ENCODE results near the gene MAML3. TPM values are rescaled to one million over a fixed set of nuclear protein-coding genes. Genes with fewer than 3 reads are reported as not detected.

The MAML3 gene
- total and polyA plus RNA-seq, 9 donors, result 11.1 to 23.8 (median 14.9) TPM

- Histone ChIP-seq H3K4me3 (no peak overlapping the region), H3K27ac (no peak overlapping the region), H3K9me3 (no peaks in the 10 kb centered on the region), H3K27me3 (no peaks in the 10 kb centered on the region), H3K4me1 (ENCODE audit: insufficient read depth) (peaks cover 7% of the 10 kb centered on the region), H3K36me3 (no peaks in the 10 kb centered on the region)
- WGBS, 3 donors, result 83 to 86% (median 86%) methylated on average over 8 of the region's 8 CpGs
- TF ChIP-seq CTCF (IDR thresholded peaks at IDR 0.05) (no peak), EP300 (IDR thresholded peaks at IDR 0.05) (no peak), POLR2A (IDR thresholded peaks at IDR 0.05) (no peak)
- DNase-seq, result no peak
- intact Hi-C loops (cut with DNase I), result no loop called here
Observed at GRCh38 chr4:139795527-139796314, 358.3 kb downstream of the MAML3 start.

GRCh38 chr4:139794158-139794954, 359.6 kb downstream of the MAML3 start:
- H3K27ac ChIP-seq, result no peak overlapping the region
- intact Hi-C loops (cut with DNase I), result no loop called here
- no peaks in the 10 kb centered on the region for H3K36me3 ChIP-seq
- 50 to 64% (median 60%) methylated on average over 3 of the region's 3 CpGs for WGBS, 3 donors
- no peak for TF ChIP-seq CTCF (IDR thresholded peaks at IDR 0.05)
- TF ChIP-seq EP300 (IDR thresholded peaks at IDR 0.05), result no peak
- no peak for TF ChIP-seq POLR2A (IDR thresholded peaks at IDR 0.05)
- peaks cover 7% of the 10 kb centered on the region for H3K4me1 ChIP-seq (ENCODE audit: insufficient read depth)
- DNase-seq, result no peak
- no peak overlapping the region for H3K4me3 ChIP-seq
- H3K9me3 ChIP-seq, result no peaks in the 10 kb centered on the region
- no peaks in the 10 kb centered on the region for H3K27me3 ChIP-seq

GRCh38 chr4:139791681-139792080, 362.3 kb downstream of the MAML3 start:
- H3K9me3 ChIP-seq, result no peaks in the 10 kb centered on the region
- no peak for TF ChIP-seq POLR2A (IDR thresholded peaks at IDR 0.05)
- no peak for TF ChIP-seq EP300 (IDR thresholded peaks at IDR 0.05)
- no peak for TF ChIP-seq CTCF (IDR thresholded peaks at IDR 0.05)
- no peak for DNase-seq
- 87 to 94% (median 91%) methylated on average over 2 of the region's 2 CpGs for WGBS, 3 donors
- no peaks in the 10 kb centered on the region for H3K36me3 ChIP-seq
- no peak overlapping the region for H3K27ac ChIP-seq
- H3K4me1 ChIP-seq (ENCODE audit: insufficient read depth), result peaks cover 4% of the 10 kb centered on the region
- H3K4me3 ChIP-seq, result no peak overlapping the region
- intact Hi-C loops (cut with DNase I), result no loop called here
- no peaks in the 10 kb centered on the region for H3K27me3 ChIP-seq

- intact Hi-C loops (cut with DNase I), result no loop called here
- Histone ChIP-seq H3K27ac (no peak overlapping the region), H3K9me3 (no peaks in the 10 kb centered on the region), H3K27me3 (no peaks in the 10 kb centered on the region), H3K4me1 (ENCODE audit: insufficient read depth) (peaks cover 4% of the 10 kb centered on the region), H3K36me3 (no peaks in the 10 kb centered on the region), H3K4me3 (no peak overlapping the region)
- WGBS, 3 donors, result 96 to 99% (median 97%) methylated on average over 4 of the region's 4 CpGs
- TF ChIP-seq POLR2A (IDR thresholded peaks at IDR 0.05) (no peak), CTCF (IDR thresholded peaks at IDR 0.05) (no peak), EP300 (IDR thresholded peaks at IDR 0.05) (no peak)
- DNase-seq, result no peak
Observed at GRCh38 chr4:139790291-139790690, 363.7 kb downstream of the MAML3 start.
